HG03045 (cell line): Measurements from ENCODE around the gene TECTA.
"Not testable (repeated sequence)": the region's sequence is repeated elsewhere in the genome, so short reads cannot be mapped to it uniquely, and the experiment has no call there.

Experiments used
- ATAC-seq: cut with Tn5 transposase; IDR thresholded peaks from one replicate; pipeline ENCODE4 v1.9.1; 2021; ENCODE audit warnings: mild to moderate bottlenecking, moderate library complexity; ENCODE audit not compliant: unreplicated experiment

The TECTA gene

GRCh38 chr11:121091492-121092152, 9.4 kb upstream of the TECTA start:
- no peak for ATAC-seq

GRCh38 chr11:121095561-121095960, 5.5 kb upstream of the TECTA start:
- ATAC-seq = no peak

- no peak for ATAC-seq
Measured at GRCh38 chr11:121099364-121099763, 1.7 kb upstream of the TECTA start.

GRCh38 chr11:121099885-121100284, 1.2 kb upstream of the TECTA start:
- no peak for ATAC-seq

GRCh38 chr11:121104312-121104762, 3.3 kb downstream of the TECTA start:
- no peak for ATAC-seq

- ATAC-seq = no peak
Measured at GRCh38 chr11:121105063-121105480, 4.0 kb downstream of the TECTA start.

- no peak for ATAC-seq
Measured at GRCh38 chr11:121105481-121106195, 4.6 kb downstream of the TECTA start.

GRCh38 chr11:121106812-121107211, 5.8 kb downstream of the TECTA start:
- ATAC-seq = no peak

- ATAC-seq = no peak
Measured at GRCh38 chr11:121108413-121108812, 7.4 kb downstream of the TECTA start.

- no peak for ATAC-seq
Measured at GRCh38 chr11:121109471-121109870, 8.4 kb downstream of the TECTA start.

GRCh38 chr11:121109916-121110586, 9.0 kb downstream of the TECTA start:
- no peak for ATAC-seq

GRCh38 chr11:121110871-121111724, 10.1 kb downstream of the TECTA start:
- no peak for ATAC-seq

- no peak for ATAC-seq
Measured at GRCh38 chr11:121112498-121113455, 11.7 kb downstream of the TECTA start.

GRCh38 chr11:121113611-121114010, 12.6 kb downstream of the TECTA start:
- no peak for ATAC-seq

- not testable (repeated sequence) for ATAC-seq
Measured at GRCh38 chr11:121115024-121115423, 14.0 kb downstream of the TECTA start.

- ATAC-seq = no peak
Measured at GRCh38 chr11:121117788-121118187, 16.7 kb downstream of the TECTA start.

- no peak for ATAC-seq
Measured at GRCh38 chr11:121119440-121119839, 18.4 kb downstream of the TECTA start.

GRCh38 chr11:121122328-121122727, 21.3 kb downstream of the TECTA start:
- ATAC-seq = no peak

GRCh38 chr11:121123496-121124069, 22.5 kb downstream of the TECTA start:
- ATAC-seq = no peak
